Measurements from ENCODE around the gene SUMF1.

- TF ChIP-seq, protein P1, sequence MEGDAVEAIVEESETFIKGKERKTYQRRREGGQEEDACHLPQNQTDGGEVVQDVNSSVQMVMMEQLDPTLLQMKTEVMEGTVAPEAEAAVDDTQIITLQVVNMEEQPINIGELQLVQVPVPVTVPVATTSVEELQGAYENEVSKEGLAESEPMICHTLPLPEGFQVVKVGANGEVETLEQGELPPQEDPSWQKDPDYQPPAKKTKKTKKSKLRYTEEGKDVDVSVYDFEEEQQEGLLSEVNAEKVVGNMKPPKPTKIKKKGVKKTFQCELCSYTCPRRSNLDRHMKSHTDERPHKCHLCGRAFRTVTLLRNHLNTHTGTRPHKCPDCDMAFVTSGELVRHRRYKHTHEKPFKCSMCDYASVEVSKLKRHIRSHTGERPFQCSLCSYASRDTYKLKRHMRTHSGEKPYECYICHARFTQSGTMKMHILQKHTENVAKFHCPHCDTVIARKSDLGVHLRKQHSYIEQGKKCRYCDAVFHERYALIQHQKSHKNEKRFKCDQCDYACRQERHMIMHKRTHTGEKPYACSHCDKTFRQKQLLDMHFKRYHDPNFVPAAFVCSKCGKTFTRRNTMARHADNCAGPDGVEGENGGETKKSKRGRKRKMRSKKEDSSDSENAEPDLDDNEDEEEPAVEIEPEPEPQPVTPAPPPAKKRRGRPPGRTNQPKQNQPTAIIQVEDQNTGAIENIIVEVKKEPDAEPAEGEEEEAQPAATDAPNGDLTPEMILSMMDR (conservative IDR thresholded peaks at IDR 0.05; ENCODE audit: low read depth, low read length), result no peak
- no peak for TF ChIP-seq POLR2A (IDR thresholded peaks at IDR 0.05; ENCODE audit: low read depth, low read length)
- TF ChIP-seq SMC3 (IDR thresholded peaks at IDR 0.05; ENCODE audit: low read depth, low read length), result no peak
- TF ChIP-seq RAD21 (IDR thresholded peaks at IDR 0.05; ENCODE audit: low read length), result no peak
- no peak for TF ChIP-seq CHD1 (IDR thresholded peaks at IDR 0.05; ENCODE audit: low read depth, low read length)
- TF ChIP-seq MAZ (IDR thresholded peaks at IDR 0.05; ENCODE audit: borderline replicate concordance, low read depth, low read length), result no peak
- no peak for TF ChIP-seq RCOR1 (IDR thresholded peaks at IDR 0.05; ENCODE audit: insufficient replicate concordance, low read length)
- TF ChIP-seq MAFK (IDR thresholded peaks at IDR 0.05; ENCODE audit: low read depth, low read length), result no peak
- TF ChIP-seq, protein P2, sequence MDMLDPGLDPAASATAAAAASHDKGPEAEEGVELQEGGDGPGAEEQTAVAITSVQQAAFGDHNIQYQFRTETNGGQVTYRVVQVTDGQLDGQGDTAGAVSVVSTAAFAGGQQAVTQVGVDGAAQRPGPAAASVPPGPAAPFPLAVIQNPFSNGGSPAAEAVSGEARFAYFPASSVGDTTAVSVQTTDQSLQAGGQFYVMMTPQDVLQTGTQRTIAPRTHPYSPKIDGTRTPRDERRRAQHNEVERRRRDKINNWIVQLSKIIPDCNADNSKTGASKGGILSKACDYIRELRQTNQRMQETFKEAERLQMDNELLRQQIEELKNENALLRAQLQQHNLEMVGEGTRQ (IDR thresholded peaks at IDR 0.05; ENCODE audit: low read depth, low read length), result no peak
- TF ChIP-seq BHLHE40 (IDR thresholded peaks at IDR 0.05; ENCODE audit: low read depth, low read length), result no peak
- TF ChIP-seq FOS (IDR thresholded peaks at IDR 0.05; ENCODE audit: low read depth, low read length), result no peak
- TF ChIP-seq RFX5 (IDR thresholded peaks at IDR 0.05; ENCODE audit: low read depth, low read length), result no peak
Measured at GRCh38 chr3:4407941-4408340, 59.1 kb downstream of the SUMF1 start.
